ENCODE results near the gene YOD1. TPM values are rescaled to one million over a fixed set of nuclear protein-coding genes. Genes with fewer than 3 reads are reported as not detected.

YOD1 gene
- total RNA-seq, 1 donor from 2014 or later = 9.0 TPM

GRCh38 chr1:207026104-207026534, 24.9 kb downstream of the YOD1 start:
- no peak for TF ChIP-seq CTCF (IDR thresholded peaks at IDR 0.05; ENCODE audit: unreplicated experiment)
- H3K27me3 Mint-ChIP-seq (ENCODE audit: unreplicated experiment) = peaks cover 9% of the 10 kb centered on the region
- no peaks in the 10 kb centered on the region for H3K36me3 Mint-ChIP-seq (ENCODE audit: low read depth, unreplicated experiment)
- peaks cover 11% of the 10 kb centered on the region for H3K4me1 Mint-ChIP-seq (ENCODE audit: unreplicated experiment)
- H3K9me3 Mint-ChIP-seq (ENCODE audit: unreplicated experiment) = no peaks in the 10 kb centered on the region
- no peak overlapping the region for H3K4me3 Mint-ChIP-seq (ENCODE audit: unreplicated experiment)
- no peak overlapping the region for H3K27ac Mint-ChIP-seq (ENCODE audit: unreplicated experiment)
- no peak for DNase-seq (ENCODE audit: low spot score)

- H3K27ac Mint-ChIP-seq (ENCODE audit: unreplicated experiment) = no peak overlapping the region
- TF ChIP-seq CTCF (IDR thresholded peaks at IDR 0.05; ENCODE audit: unreplicated experiment) = no peak
- H3K4me1 Mint-ChIP-seq (ENCODE audit: unreplicated experiment) = peaks cover 11% of the 10 kb centered on the region
- H3K36me3 Mint-ChIP-seq (ENCODE audit: low read depth, unreplicated experiment) = no peaks in the 10 kb centered on the region
- DNase-seq (ENCODE audit: low spot score) = no peak
- H3K9me3 Mint-ChIP-seq (ENCODE audit: unreplicated experiment) = no peaks in the 10 kb centered on the region
- no peak overlapping the region for H3K4me3 Mint-ChIP-seq (ENCODE audit: unreplicated experiment)
- H3K27me3 Mint-ChIP-seq (ENCODE audit: unreplicated experiment) = peaks cover 9% of the 10 kb centered on the region
Measured at GRCh38 chr1:207025146-207025880, 25.7 kb downstream of the YOD1 start.

GRCh38 chr1:207024202-207025145, 26.5 kb downstream of the YOD1 start:
- H3K27me3 Mint-ChIP-seq (ENCODE audit: unreplicated experiment) = peaks cover 9% of the 10 kb centered on the region

GRCh38 chr1:207022996-207023679, 27.9 kb downstream of the YOD1 start:
- no peak overlapping the region for H3K27ac Mint-ChIP-seq (ENCODE audit: unreplicated experiment)
- H3K4me1 Mint-ChIP-seq (ENCODE audit: unreplicated experiment) = peaks cover 11% of the 10 kb centered on the region
- H3K27me3 Mint-ChIP-seq (ENCODE audit: unreplicated experiment) = peaks cover 9% of the 10 kb centered on the region
- DNase-seq (ENCODE audit: low spot score) = no peak
- H3K9me3 Mint-ChIP-seq (ENCODE audit: unreplicated experiment) = no peaks in the 10 kb centered on the region
- H3K36me3 Mint-ChIP-seq (ENCODE audit: low read depth, unreplicated experiment) = no peaks in the 10 kb centered on the region
- H3K4me3 Mint-ChIP-seq (ENCODE audit: unreplicated experiment) = no peak overlapping the region
- no peak for TF ChIP-seq CTCF (IDR thresholded peaks at IDR 0.05; ENCODE audit: unreplicated experiment)

More at GRCh38 chr1:207024202-207025145, 26.5 kb downstream of the YOD1 start:
- no peak overlapping the region for H3K27ac Mint-ChIP-seq (ENCODE audit: unreplicated experiment)
- peaks cover 11% of the 10 kb centered on the region for H3K4me1 Mint-ChIP-seq (ENCODE audit: unreplicated experiment)
- no peak for DNase-seq (ENCODE audit: low spot score)
- H3K4me3 Mint-ChIP-seq (ENCODE audit: unreplicated experiment) = no peak overlapping the region
- TF ChIP-seq CTCF (IDR thresholded peaks at IDR 0.05; ENCODE audit: unreplicated experiment) = no peak
- H3K36me3 Mint-ChIP-seq (ENCODE audit: low read depth, unreplicated experiment) = no peaks in the 10 kb centered on the region
- H3K9me3 Mint-ChIP-seq (ENCODE audit: unreplicated experiment) = no peaks in the 10 kb centered on the region
